OCI-LY7 (cell line): Measurements from ENCODE around the gene SLC5A10. TPM values are rescaled to one million over a fixed set of nuclear protein-coding genes. Genes with fewer than 3 reads are reported as not detected.

Experiments
- BruUV-seq: library from RNA; stranded (reverse); fragments of 400-500 nt; replicated peaks from 2 replicates; lab custom pipeline; 2021; lab: Mats Ljungman, UMichigan
- CTCF ChIA-PET: fragments of 300-600 bp; sonication (Branson Sonifier 250); formaldehyde crosslinking; loops from one replicate; lab custom pipeline; 2022; ENCODE audit warnings: antibody characterized with exemption; ENCODE audit not compliant: unreplicated experiment; lab: Charles Lee
- POLR2A ChIA-PET: fragments of 300-600 bp; sonication (Branson Sonifier 250); formaldehyde crosslinking; loops from one replicate; lab custom pipeline; 2022; ENCODE audit warnings: antibody characterized with exemption; lab: Charles Lee
- DNase-seq: peaks from one replicate; pipeline ENCODE4 v3.0.0-alpha.2; 2015; ENCODE audit warnings: low spot score
- H2AFZ ChIP-seq: fragments of 200-600 bp; sonication (generic), shearing (Covaris generic); 2 replicates; pipeline ENCODE4 v1.6.1; 2014; ENCODE audit warnings: mild to moderate bottlenecking, antibody characterized with exemption, low read length, moderate library complexity
- H3K27ac ChIP-seq: fragments of 200-600 bp; sonication (generic); 2 replicates; pipeline ENCODE4 v1.5.1; 2014; ENCODE audit warnings: mixed run types, low read depth, mild to moderate bottlenecking, moderate library complexity, low read length, inconsistent platforms; ENCODE audit not compliant: poor library complexity, severe bottlenecking
- H3K36me3 ChIP-seq: fragments of 200-600 bp; sonication (generic); 2 replicates; pipeline ENCODE4 v1.6.1; 2014; ENCODE audit warnings: mild to moderate bottlenecking, antibody characterized with exemption, low read length, moderate library complexity, mixed read lengths; ENCODE audit not compliant: insufficient read depth
- H3K4me1 ChIP-seq: fragments of 200-600 bp; sonication (generic); 2 replicates; pipeline ENCODE4 v1.5.1; 2014; ENCODE audit warnings: mild to moderate bottlenecking, low read length; ENCODE audit not compliant: insufficient read depth, poor library complexity, severe bottlenecking
- H3K4me2 ChIP-seq: fragments of 200-600 bp; sonication (generic); 2 replicates; pipeline ENCODE4 v1.6.1; 2014; ENCODE audit warnings: mild to moderate bottlenecking, low read length
- H3K4me3 ChIP-seq: fragments of 200-600 bp; sonication (generic); 2 replicates; pipeline ENCODE4 v1.5.1; 2014; ENCODE audit warnings: mild to moderate bottlenecking, low read depth, low read length; ENCODE audit not compliant: poor library complexity, severe bottlenecking
- H3K79me2 ChIP-seq: fragments of 200-600 bp; sonication (generic); 2 replicates; pipeline ENCODE4 v1.6.1; 2016; ENCODE audit warnings: low read depth, mild to moderate bottlenecking, low read length, moderate library complexity, mixed read lengths; ENCODE audit not compliant: insufficient read depth
- H3K9me2 ChIP-seq: fragments of 200-600 bp; sonication (generic); 2 replicates; pipeline ENCODE4 v1.6.1; 2016; ENCODE audit warnings: mild to moderate bottlenecking, low read length, mixed read lengths; ENCODE audit not compliant: insufficient read depth
- H3K9me3 ChIP-seq: fragments of 200-600 bp; sonication (generic); 2 replicates; pipeline ENCODE4 v1.6.1; 2014; ENCODE audit warnings: mild to moderate bottlenecking, mixed run types, low read length, mixed read lengths
- H4K20me1 ChIP-seq: fragments of 200-600 bp; sonication (generic); 2 replicates; pipeline ENCODE4 v1.6.1; 2014; ENCODE audit warnings: mild to moderate bottlenecking, antibody characterized with exemption, low read length, moderate library complexity, mixed read lengths; ENCODE audit not compliant: insufficient read depth
- CTCF ChIP-seq: fragments of 200-600 bp; sonication (generic); conservative IDR thresholded peaks from 2 replicates; pipeline ENCODE4 v1.5.1; 2014; ENCODE audit warnings: mild to moderate bottlenecking, antibody characterized with exemption, low read length, moderate library complexity, mixed read lengths
- EZH2phosphoT487 ChIP-seq: fragments of 200-600 bp; sonication (generic); IDR thresholded peaks from 2 replicates; pipeline ENCODE4 v1.6.1; 2018; ENCODE audit warnings: low read depth, borderline replicate concordance, mild to moderate bottlenecking, mixed run types, antibody characterized with exemption, low read length, moderate library complexity, mixed read lengths
- intact Hi-C: fragments of 100-400 bp; cut with micrococcal nuclease; formaldehyde crosslinking; loops from one replicate; pipeline ENCODE4 v1.10.0; 2022; ENCODE audit not compliant: unreplicated experiment
- total RNA-seq, 2 experiments: library from RNA; depleted of rRNA in 1 of 2; stranded (reverse); fragments of >200 nt in 1 of 2; shearing (Covaris generic) in 1 of 2; gene quantifications; 2 replicates each; pipeline ENCODE4 v1.2.3, GENCODE V29; 2014 to 2022

The SLC5A10 gene
- total RNA-seq, 2 experiments from 2014 or later, result not detected

- Histone ChIP-seq H3K9me3 (no peaks in the 10 kb centered on the region), H3K4me3 (no peak overlapping the region), H3K27ac (no peak overlapping the region), H3K9me2 (no peaks in the 10 kb centered on the region), H3K79me2 (no peaks in the 10 kb centered on the region), H3K4me1 (peaks cover 1% of the 10 kb centered on the region), H3K36me3 (peaks cover 4% of the 10 kb centered on the region; the same call in 1 of the 2 replicates), H2AFZ (no peak overlapping the region), H4K20me1 (no peaks in the 10 kb centered on the region), H3K4me2 (no peak overlapping the region)
- no peak for DNase-seq
- intact Hi-C loops, result no loop called here
- TF ChIP-seq CTCF (no peak), EZH2phosphoT487 (no peak)
- ChIA-PET CTCF (interaction anchor here (0.6 kb wide), 1 partner anchor 15 kb away, joined by 3 read pairs; no protein-coding TSS in a partner anchor), POLR2A (no interaction called here)
- no TSS peak for BruUV-seq
Measured at GRCh38 chr17:19013806-19014627, 62.1 kb downstream of the SLC5A10 start.

GRCh38 chr17:19014628-19015215 is 62.8 kb downstream of the SLC5A10 start:
- no peaks in the 10 kb centered on the region for H4K20me1 ChIP-seq
- intact Hi-C loops, result no loop called here
- no peak overlapping the region for H3K4me3 ChIP-seq
- H3K79me2 ChIP-seq, result no peaks in the 10 kb centered on the region
- CTCF ChIA-PET, result no interaction called here
- DNase-seq, result no peak
- POLR2A ChIA-PET, result no interaction called here
- no TSS peak for BruUV-seq
- peaks cover 10% of the 10 kb centered on the region; the same call in 1 of the 2 replicates for H3K36me3 ChIP-seq
- peaks cover 8% of the 10 kb centered on the region for H3K4me1 ChIP-seq
- no peak overlapping the region for H2AFZ ChIP-seq
- no peak for TF ChIP-seq CTCF
- TF ChIP-seq EZH2phosphoT487, result no peak
- no peaks in the 10 kb centered on the region for H3K9me3 ChIP-seq
- no peaks in the 10 kb centered on the region for H3K9me2 ChIP-seq
- H3K27ac ChIP-seq, result no peak overlapping the region
- H3K4me2 ChIP-seq, result no peak overlapping the region

- H3K9me2 ChIP-seq, result no peaks in the 10 kb centered on the region
- DNase-seq, result no peak
- ChIA-PET CTCF (no interaction called here), POLR2A (no interaction called here)
- no peak overlapping the region for H3K4me3 ChIP-seq
- H2AFZ ChIP-seq, result no peak overlapping the region
- no peak overlapping the region for H3K27ac ChIP-seq
- BruUV-seq, result no TSS peak
- H3K36me3 ChIP-seq, result peaks cover 15% of the 10 kb centered on the region
- no peak overlapping the region for H3K4me2 ChIP-seq
- H4K20me1 ChIP-seq, result no peaks in the 10 kb centered on the region
- intact Hi-C loops, result no loop called here
- TF ChIP-seq CTCF (no peak), EZH2phosphoT487 (no peak)
- H3K79me2 ChIP-seq, result no peaks in the 10 kb centered on the region
- no peaks in the 10 kb centered on the region for H3K9me3 ChIP-seq
- peaks cover 15% of the 10 kb centered on the region for H3K4me1 ChIP-seq
Measured at GRCh38 chr17:19015428-19015827, 63.5 kb downstream of the SLC5A10 start.
